Measurements from ENCODE around the gene ALMS1.
"Not testable (repeated sequence)": the region's sequence is repeated elsewhere in the genome, so short reads cannot be mapped to it uniquely, and the experiment has no call there.

ALMS1 gene

GRCh38 chr2:73530773-73531172, 145.1 kb downstream of the ALMS1 start:
- DNase-seq = not testable (repeated sequence)

- no peak for DNase-seq
Measured at GRCh38 chr2:73532381-73532780, 146.7 kb downstream of the ALMS1 start.

DNA sequence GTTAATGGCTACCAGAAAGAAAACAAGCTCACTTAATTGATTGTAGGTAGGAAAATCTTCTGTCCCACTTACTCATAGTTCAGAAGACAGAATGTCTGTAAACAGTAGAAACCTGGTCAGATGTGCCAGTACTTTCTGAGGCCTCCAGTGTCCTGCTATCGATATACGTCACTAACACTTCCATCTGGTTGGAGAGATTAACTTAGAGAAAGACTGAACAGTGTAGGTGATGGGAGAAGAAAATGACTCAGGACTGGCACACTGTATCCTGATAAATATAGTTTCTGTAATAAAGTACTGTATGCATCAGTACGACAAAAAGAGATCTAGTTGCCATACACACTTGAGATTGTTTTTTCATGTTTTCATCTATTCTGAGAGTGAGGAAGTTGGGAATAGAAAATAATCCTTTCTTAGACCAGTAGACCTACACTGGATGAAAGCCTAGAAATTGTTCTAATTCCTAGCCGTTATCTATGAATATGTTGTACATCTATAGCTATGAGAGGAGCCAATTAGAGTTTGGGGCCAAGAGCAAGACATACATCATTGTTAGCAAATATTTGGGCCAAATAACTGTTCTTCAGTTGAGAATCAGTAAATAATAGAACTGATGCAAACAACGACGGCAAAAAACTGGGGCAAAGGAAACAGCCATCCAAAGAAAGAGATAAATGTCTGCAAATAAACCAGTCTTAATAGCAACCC, 150.7 kb downstream of the ALMS1 start:
- DNase-seq = no peak

GRCh38 chr2:73560875-73561274, 175.2 kb downstream of the ALMS1 start:
- not testable (repeated sequence) for DNase-seq

DNA sequence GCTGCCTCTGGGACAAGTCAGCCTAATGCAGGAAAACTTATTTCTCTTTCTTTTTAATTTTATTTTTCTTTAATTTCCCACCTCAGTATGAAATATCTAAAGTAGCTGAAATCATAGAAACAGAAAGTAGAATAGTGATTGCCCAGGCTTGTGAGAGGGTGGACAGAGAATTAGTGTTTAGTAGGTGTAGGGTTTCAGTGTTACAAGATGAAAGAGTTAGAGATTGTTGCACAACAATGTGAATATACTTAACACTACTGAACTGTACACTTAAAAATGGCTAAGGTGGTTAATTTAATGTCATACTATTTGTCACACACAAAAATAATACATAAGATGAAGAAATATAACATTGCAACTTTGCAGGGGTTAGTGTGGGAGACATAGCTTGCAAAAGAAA, 175.8 kb downstream of the ALMS1 start:
- DNase-seq = no peak

GRCh38 chr2:73564986-73565385, 179.3 kb downstream of the ALMS1 start:
- DNase-seq = no peak

DNA sequence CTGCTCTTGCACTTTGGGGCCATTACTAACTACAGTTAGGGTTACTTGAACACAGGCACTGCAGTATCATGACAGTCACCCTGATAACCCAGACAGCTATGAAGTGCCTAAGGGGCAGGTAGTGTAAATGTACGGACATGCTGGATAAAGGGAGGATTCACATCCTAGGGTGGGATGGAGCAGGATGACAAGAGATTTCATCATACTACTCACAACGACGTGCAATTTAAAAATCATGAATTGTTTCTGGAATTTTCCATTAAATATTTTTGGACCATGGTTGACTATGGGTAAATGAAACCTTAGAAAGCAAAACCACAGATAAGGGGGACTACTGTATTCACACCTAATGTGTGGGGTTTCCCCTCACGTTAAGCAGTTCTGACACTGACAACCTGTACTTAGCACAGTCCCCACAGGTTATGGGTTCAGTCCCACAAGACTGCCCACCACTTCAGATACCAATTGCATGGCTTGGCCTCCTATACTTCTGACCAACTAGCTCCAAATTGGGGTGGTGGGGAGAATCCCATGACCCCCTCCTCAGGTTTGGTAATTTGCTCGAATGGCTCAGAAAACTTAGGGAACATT, 180.7 kb downstream of the ALMS1 start:
- DNase-seq = no peak

DNA sequence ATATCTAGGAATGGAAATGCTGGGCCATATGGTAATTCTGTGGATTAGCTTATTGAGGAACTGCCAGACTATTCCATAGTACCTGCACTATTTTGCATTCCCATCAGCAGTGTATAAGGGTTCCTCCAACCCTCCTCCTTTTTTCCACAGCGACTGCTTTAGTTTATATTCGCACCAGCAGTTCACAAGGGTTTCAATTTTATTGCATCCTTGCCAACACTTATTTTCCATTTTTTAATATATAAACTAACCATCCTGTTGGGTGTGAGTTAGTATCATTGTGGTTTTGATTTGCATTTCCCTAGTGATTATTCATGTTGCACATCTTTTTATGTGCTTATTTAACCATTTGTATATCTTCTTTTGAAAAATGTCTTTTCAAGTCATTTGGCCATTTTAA, 189.6 kb downstream of the ALMS1 start:
- DNase-seq = no peak

DNA sequence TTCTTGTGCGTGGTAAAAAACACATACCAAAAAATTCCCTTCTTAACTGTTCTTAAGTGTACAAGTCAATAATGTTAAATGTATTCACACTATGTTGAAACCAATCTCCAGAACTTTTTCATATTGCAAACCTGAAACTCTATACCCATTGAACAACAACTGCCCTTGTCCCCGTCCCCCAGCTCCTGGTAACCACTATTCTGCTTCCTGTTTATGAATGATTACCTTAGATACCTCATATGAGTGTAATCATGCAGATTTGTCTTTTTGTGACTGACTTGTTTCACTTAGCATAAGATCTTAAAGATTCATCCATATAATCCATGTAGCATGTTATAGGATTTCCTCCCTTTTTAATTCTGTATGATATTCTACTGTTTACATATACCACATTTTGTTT, 196.7 kb downstream of the ALMS1 start:
- DNase-seq = no peak

DNA sequence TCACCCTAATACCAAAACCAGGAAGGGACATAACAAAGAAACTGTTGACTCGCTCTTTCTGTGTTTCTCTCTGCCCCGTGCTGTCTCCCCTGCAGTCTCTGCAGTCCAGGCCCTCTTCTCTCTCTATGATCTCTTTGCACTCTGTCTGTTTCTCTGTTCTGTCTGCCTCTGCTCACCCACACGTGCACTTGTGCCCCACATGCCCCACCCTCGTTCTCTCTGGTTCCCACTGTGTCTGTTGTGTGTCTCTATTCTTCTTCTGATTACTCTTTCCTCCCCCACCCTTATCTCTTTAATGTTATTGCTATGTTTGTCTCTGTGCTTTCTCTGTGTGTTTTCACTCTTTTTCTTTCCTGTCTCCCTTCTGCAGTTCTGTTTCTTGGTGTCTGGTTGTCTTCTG, 202.5 kb downstream of the ALMS1 start:
- DNase-seq = no peak

- DNase-seq = no peak
Measured at GRCh38 chr2:73593680-73594079, 208.0 kb downstream of the ALMS1 start.

DNA sequence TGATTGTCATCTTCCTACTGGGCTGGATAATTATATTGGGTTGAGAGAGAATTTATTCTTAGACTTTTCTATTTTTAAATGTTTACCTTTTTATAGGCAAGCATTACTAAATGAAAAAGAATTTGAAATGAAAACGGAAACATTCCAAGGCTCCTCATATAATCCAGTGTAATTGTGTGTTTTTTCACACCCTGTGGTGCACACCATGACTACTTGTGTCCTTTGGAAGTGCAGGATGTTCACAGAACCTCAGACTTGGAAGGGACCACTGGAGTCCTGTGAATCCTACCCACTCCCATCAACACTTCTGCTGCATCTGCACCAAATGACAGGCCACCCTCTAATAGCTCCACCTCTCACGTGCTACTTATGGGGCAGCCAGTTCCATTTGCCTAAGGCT, 208.6 kb downstream of the ALMS1 start:
- DNase-seq = no peak

- no peak for DNase-seq
Measured at GRCh38 chr2:73601780-73602179, 216.1 kb downstream of the ALMS1 start.

GRCh38 chr2:73603099-73603588, 217.5 kb downstream of the ALMS1 start:
- DNase-seq = not testable (repeated sequence)

DNA sequence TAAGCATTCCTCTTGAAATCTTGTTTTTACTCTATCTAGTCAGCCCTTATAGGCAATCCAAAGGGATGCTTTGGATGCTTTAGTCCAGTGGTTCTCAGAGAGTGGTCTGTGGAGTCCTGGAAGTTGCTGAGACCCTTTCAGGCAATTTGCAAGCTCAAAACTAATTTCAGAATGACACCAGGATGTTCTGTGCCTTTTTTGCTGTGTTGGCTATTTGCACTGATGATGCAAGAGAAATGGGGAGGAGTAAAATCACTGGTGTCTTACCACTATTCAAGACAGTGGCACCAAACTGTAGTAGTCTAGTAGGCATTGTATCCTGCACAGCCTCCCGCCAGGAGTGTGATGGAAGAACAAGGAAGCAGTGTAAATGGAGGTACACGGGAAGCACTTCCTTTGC, 219.0 kb downstream of the ALMS1 start:
- DNase-seq = not testable (repeated sequence)

DNA sequence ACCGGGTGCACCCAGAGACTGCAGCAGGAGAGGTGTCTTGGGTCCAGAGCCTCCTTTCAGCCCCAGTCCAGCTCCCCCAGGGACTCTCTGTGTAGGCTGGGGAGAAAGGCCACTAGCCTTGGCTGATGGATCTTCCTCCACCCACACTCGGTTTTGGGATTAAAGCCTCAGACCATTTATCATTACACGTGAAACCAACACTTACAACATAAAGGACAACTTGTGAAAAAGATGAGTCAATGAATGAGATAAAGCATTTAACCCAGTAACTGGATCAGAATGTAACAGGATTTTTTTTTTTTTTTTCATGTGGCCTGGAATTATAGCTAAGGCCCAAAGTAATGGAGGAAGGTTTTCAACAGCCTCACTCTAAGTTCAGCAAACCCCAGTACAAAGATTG, 224.5 kb downstream of the ALMS1 start:
- DNase-seq = no peak

DNA sequence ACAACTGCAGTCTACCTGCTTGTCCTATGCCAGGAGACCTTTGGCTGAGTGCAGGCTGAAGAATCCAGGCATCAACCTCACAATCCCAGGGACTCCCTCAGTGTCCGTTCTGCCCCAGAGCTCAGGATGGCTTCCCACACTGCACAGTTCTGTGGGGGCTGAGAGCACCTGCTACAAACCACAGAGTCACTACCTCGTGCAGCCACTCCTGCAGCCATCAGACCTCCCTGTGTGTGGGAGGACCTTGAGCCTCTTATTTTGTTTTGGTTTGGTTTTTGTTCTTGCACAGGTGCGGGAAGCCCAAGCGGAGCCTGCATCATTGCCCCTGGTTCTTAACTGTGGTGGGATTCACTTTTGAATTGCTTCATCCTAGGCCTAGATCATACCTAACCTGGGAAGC, 225.6 kb downstream of the ALMS1 start:
- DNase-seq = no peak

GRCh38 chr2:73611867-73612266, 226.2 kb downstream of the ALMS1 start:
- no peak for DNase-seq

- no peak for DNase-seq
Measured at GRCh38 chr2:73614105-73614504, 228.5 kb downstream of the ALMS1 start.

DNA sequence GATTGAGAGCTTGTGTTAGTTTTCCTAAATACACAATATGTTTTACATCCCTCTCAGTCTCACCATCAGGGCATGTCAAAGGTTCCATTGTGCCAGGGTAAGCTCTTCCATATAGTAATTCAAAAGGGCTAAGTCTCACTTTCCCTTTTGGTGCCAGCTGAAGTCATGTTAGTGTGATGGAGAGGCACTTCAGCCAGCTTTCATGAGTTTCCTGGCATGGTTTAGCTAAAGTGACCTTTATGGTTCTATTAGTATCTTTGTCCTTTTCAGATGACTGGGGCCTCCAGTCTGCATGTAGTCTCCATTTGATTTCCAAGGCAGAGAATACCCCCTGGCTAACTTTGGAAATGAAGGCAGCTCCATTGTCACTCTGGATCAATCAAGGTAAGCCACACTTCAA, 229.4 kb downstream of the ALMS1 start:
- DNase-seq = no peak

GRCh38 chr2:73619925-73620324, 234.3 kb downstream of the ALMS1 start:
- not testable (repeated sequence) for DNase-seq

- not testable (repeated sequence) for DNase-seq
Measured at GRCh38 chr2:73624036-73624435, 238.4 kb downstream of the ALMS1 start.

DNA sequence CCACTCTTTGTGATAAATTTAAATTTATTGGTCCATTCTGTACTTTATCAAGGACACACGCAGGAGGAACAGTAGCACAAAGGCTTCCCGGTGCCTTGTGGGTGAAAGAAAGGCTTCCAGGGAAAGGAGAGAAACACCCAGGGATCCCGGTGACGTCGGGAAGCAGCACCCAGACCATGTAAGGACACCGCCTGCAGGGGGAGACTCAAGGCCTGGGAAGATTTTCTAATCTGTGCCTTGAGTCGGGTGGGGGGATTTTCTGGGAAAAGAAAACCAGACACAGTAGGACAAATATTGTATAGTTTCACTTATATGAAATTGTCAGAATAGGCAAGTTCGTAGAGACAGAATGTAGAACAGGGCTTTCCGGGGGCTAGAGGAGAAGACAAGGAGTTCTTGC, 239.0 kb downstream of the ALMS1 start:
- not testable (repeated sequence) for DNase-seq

GRCh38 chr2:73626237-73626636, 240.6 kb downstream of the ALMS1 start:
- DNase-seq = not testable (repeated sequence)

GRCh38 chr2:73628493-73628892, 242.9 kb downstream of the ALMS1 start:
- DNase-seq = not testable (repeated sequence)
